HG02763 (cell line): ENCODE measurements around the gene BAIAP3.

Source experiments
- ATAC-seq: cut with Tn5 transposase; IDR thresholded peaks from one replicate; pipeline ENCODE4 v1.9.1; 2021; ENCODE audit warnings: mild to moderate bottlenecking, moderate library complexity; ENCODE audit not compliant: unreplicated experiment

Gene BAIAP3

DNA sequence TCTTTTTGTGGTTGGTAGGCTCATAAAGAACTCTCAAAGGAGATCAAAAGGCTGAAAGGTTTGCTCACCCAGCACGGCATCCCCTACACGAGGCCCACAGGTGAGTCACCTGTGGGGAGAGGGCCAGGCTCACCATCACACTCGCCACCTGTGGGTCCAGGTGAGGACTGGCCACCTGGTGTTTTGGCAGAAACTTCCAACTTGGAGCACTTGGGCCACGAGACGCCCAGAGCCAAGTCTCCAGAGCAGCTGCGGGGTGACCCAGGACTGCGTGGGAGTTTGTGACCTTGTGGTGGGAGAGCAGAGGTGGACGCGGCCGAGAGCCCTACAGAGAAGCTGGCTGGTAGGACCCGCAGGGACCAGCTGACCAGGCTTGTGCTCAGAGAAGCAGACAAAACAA lies 29.4 kb downstream of the BAIAP3 start:
- ATAC-seq: no peak

GRCh38 chr16:1363501-1364041 lies 30.1 kb downstream of the BAIAP3 start:
- no peak for ATAC-seq

- no peak for ATAC-seq
Measured at GRCh38 chr16:1364510-1364909, 31.1 kb downstream of the BAIAP3 start.

GRCh38 chr16:1366060-1366711 lies 32.7 kb downstream of the BAIAP3 start:
- ATAC-seq: no peak

DNA sequence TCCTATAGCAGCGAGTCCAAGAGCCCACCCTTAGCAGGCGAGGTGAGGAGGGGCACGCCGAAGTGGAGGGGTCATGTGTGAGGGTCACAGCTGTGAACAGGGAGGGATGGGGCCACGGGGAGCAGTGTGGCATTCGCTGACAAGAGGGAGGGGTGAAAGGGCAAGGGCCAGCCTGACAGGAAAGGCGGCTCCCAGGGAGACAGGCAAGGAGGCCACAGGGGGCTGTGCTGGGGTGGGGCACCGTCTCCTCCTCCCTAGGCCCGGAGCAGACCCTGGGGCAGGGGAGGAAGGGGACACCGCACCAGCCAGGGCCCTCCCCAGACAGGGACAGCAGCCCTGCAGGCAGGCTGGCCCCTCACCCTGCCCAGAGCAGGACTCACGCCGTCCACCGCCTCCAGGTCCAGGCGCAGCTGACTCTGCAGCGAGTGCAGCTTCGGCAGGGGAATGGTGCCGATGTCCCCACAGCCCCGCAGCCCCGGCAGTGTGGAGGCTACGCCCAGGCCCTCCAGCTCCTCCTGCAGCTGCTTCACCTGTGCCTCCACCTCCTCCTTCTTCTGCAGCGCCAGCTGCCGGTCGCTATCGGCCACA lies 33.4 kb downstream of the BAIAP3 start:
- ATAC-seq: no peak

GRCh38 chr16:1367486-1368174 lies 34.2 kb downstream of the BAIAP3 start:
- no peak for ATAC-seq

DNA sequence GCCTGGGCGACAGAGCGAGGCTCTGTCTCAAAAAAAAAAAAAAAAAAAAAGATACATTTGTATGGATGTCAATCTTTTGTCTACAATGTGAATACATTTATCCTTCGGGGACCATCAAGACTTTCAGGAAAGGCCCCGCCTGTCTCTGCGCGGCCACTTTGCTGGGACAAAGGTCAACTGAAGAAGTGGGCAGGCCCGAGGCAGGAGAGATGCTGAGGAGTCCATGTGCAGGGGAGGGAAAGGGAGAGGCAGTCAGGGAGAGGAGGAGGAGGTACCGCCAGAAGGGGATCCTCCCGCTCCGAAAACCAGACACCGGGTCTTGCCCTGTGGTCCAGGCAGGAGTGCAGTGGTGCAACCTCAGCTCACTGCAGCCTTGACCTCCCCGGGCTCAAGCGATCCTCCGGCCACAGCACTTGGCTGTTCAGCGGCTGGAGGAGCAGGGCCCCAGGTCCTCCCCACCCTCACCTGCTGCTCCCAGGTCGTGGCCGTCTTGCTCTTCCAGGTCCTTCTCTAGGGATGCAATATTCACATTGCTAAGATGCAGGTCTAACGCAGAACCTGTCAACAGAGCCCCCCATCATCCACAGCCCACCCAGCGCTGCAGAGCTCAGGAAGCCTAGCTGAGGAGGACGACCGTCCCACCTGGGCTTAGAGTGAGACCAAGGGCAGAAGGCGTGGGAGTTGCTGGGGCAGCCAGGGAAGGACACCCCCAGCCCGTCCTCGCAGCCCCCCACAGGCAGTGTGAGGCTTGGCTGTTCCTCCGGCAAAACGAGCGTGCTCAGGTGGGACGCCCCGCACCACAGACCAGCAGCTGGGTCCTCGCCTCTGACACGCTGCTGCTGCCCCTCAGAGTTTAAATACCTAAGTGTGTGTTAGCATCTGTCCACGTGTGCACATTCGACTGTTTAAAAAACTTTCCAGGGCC lies 37.9 kb downstream of the BAIAP3 start:
- ATAC-seq: no peak

DNA sequence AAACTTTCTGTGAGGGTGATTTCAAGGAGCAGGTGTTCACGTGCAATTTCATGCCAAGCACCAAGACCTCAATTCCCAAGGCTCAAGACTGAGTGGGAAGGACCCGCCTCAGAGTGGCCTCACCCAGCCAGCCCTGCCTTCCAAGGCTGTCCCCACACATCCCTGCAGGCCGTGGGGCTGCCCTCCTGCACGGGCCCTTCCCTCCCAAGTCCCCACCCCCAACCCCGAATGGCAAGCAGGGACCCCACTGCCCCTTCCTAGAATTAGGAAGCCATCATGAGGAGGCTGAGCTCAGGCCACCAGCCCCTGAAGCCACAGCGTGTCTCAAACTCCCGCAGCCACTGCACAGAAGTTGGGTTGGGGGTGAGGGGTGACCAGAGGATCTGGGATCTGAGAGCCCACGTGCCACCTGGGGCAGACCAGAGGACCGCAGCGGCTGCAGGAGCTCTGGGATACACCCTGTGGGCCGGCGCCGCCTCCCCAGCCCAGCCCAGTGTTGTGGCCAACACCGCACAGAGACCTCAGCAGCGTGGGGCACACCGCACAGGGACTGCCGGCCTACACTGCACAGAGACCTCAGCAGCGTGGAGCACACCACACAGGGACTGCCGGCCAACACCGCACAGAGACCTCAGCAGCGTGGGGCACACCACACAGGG lies 39.0 kb downstream of the BAIAP3 start:
- no peak for ATAC-seq

DNA sequence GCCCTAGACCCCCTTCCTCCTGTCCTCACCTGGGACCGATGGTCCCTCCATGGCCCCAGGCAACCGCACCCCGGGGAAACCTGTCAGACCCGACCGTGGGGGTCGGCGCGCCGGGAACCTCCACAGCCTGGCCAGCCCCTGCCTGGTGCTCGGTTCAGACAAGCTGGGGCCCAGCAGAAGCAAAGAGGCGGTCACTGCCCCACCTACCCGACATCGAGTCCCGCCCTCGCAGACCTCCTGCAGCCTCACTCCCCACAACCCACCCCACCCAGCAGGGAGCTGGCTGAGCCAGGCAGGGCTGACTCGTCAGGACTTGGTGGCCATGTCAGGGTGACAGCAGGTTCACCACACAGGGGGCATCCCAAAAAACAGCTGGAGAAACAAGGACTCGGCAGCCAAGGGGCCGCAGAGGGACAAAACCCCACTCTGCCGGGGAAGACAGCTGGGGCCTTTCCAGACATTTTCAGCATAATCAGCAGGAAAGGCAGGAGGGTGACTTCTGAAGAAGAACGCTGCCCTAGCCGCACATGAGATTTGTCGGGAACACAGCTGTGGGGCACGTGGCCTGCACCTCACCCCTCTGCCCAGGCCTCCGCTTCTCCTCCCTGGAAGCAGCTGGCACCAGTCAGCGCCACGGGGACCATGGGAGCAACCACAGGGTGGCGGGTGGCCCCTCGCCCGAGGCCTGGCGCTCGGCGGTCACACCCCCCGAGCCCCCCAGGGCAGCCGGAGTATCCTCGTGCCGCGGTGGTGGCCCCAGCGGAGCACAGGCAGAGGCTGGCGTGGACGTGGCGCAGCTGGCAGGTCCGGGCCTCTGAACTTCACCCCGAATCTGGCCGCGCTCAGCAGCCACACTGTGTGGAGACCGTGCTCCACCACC lies 41.2 kb downstream of the BAIAP3 start:
- ATAC-seq: no peak

GRCh38 chr16:1375298-1375640 lies 41.8 kb downstream of the BAIAP3 start:
- ATAC-seq: no peak

DNA sequence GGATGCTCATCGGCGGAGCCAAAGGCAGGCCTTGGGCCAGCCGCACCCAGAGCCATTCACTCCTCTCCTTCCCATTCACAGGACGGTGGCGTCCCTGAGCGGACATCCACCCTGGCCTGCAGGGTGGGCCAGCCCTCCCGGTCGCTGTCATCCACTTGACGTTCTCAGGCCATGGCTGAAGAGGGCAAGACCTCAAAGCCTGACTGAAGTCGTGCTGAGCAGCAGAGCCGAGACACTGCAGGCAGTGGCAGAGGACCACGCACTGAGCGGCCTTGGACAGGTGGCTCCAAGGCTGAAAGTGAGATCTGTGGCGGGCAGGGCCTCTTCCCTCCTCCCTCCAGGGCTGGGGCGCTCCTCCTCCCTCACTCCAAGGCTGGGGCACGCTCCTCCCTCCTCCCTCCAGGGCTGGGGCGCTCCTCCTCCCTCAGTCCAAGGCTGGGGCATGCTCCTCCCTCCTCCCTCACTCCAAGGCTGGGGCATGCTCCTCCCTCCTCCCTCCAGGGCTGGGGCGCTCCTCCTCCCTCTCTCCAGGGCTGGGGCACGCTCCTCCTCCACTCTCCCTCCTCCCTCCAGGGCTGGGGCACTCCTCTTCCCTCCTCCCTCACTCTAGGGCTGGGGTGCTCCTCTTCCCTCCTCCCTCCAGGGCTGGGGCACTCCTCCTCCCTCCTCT lies 42.4 kb downstream of the BAIAP3 start:
- no peak for ATAC-seq

DNA sequence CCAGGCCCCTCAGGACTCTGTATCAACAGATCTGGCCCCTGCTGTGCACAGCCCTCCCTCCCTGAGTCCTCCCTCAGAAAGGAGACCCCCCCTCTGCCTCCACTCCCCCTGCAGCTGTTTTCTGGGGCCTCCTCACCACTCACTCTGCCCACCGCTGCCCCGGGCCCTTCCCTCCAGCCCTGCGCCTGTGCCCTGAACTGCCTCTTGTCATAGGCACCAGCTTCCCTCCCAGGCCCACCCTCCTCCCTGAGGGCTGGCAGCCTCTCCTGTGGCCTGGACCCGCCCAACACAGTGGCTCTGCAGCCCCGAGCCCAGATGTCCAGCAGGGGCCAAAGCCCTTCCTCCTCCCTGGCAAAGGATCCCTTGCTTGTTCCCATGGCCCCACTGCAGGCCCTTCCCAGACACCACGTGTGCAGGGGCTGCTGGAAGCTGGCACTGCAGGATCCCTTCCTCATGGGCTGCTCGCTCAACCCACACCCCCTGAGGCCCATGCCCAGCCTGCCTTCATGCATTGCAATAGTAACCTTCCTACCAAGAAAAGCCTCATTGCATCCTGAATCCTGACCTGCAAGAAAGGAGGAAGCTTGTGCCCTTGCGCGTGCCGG lies 44.1 kb downstream of the BAIAP3 start:
- no peak for ATAC-seq

DNA sequence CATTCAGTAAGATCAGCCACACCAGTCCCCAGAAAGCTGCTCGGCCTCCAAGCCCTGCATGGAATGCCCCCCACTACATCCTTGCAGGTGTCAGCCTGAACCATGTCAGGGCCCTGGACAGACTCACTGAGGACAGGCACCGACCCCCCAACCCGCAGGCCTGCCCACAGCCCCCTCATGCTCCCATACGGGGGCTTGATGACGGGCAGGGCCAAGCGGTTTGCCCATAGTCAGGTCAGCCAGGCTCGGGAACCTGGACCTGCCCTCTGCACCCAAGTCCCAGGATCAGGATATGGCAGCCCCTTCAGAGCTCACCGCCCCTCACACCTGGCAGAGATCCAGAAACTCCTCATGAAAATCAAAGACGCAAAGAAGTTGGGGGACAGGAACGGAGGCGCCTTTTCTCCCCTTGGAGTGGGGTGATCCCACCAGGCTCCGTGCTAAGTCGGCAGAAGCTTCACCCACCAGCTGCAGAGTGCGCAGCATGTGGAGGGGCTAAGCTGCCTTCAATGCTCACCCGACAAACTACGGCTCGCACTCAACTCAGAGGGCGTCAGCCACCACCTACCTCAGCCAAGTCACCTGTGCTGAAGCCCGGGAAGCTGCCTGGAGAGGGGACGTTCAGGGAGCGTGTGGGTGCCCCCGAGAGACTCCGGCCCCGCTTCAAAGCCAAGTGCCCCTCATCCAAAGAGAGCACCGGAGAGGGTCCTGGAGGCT lies 44.8 kb downstream of the BAIAP3 start:
- no peak for ATAC-seq

- ATAC-seq: no peak
Measured at GRCh38 chr16:1378804-1379303, 45.4 kb downstream of the BAIAP3 start.

GRCh38 chr16:1379304-1380076 lies 46.0 kb downstream of the BAIAP3 start:
- no peak for ATAC-seq

DNA sequence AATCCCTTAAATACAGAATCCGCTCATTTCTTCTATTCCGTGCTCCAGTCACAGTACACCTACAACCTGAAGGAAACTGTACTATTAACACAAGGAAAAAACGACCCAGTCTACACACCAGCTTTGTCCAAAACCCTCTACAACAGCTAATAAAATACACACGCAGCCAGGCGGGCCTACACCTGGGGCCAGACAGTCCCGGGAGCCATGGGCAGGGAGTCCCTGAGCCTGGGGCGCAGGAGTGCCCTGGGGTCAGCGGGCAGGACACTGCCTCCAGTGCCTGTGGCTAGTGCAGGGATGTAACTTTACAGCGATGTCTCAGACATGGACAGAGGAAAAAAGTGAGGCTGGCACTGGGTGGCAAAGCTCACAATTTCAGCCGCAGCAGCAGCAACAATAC lies 46.8 kb downstream of the BAIAP3 start:
- no peak for ATAC-seq
